DND-41 (cell line): Measurements from ENCODE around the gene RTN4RL2.

Source experiments
- EZH2 ChIP-seq: IDR thresholded peaks from 3 replicates; pipeline ENCODE4 v1.6.1; 2012; ENCODE audit warnings: borderline replicate concordance, low read depth, mild to moderate bottlenecking, moderate library complexity, low read length, inconsistent platforms; ENCODE audit not compliant: severe bottlenecking
- TF ChIP-seq, protein P1 (sequence below): IDR thresholded peaks from 2 replicates; pipeline ENCODE4 v1.5.1; 2012; ENCODE audit warnings: borderline replicate concordance, low read length, moderate library complexity, mild to moderate bottlenecking; ENCODE audit not compliant: poor library complexity, severe bottlenecking; ENCODE audit errors: extremely low read depth

DNA sequence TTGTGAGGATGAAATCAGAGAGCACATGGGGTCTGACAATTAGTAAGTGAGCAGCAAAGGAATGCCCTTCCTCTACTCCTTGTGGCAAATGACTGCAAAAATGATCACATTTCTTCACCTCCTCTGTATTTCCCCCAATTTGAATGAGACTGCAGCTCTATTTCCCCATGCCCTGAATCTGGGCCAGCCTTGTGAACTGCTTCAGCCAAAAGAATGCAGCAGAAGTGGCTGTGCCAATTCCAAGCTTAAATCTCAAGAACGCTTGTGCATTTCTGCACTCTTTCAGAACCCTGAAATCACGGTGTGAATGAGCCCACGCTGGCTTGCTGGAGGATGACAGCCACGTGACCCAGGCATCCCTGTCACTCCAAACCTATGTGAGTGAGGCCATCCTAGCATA is 43.3 kb upstream of the RTN4RL2 start:
- TF ChIP-seq, protein P1, sequence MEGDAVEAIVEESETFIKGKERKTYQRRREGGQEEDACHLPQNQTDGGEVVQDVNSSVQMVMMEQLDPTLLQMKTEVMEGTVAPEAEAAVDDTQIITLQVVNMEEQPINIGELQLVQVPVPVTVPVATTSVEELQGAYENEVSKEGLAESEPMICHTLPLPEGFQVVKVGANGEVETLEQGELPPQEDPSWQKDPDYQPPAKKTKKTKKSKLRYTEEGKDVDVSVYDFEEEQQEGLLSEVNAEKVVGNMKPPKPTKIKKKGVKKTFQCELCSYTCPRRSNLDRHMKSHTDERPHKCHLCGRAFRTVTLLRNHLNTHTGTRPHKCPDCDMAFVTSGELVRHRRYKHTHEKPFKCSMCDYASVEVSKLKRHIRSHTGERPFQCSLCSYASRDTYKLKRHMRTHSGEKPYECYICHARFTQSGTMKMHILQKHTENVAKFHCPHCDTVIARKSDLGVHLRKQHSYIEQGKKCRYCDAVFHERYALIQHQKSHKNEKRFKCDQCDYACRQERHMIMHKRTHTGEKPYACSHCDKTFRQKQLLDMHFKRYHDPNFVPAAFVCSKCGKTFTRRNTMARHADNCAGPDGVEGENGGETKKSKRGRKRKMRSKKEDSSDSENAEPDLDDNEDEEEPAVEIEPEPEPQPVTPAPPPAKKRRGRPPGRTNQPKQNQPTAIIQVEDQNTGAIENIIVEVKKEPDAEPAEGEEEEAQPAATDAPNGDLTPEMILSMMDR, result no peak
- no peak for TF ChIP-seq EZH2
